GM18526 (cell line): Measurements from ENCODE around the gene CD22.

Experiments
- POLR2A ChIP-seq: IDR thresholded peaks from 3 replicates; pipeline ENCODE4 v1.6.1; 2011; ENCODE audit not compliant: insufficient read length; ENCODE audit errors: extremely low read depth

The CD22 gene

GRCh38 chr19:35294859-35295791, 33.9 kb upstream of the CD22 start:
- no peak for TF ChIP-seq POLR2A

- no peak for TF ChIP-seq POLR2A
These were observed 33.1 kb upstream of the CD22 start for GRCh38 chr19:35295792-35296462.

- TF ChIP-seq POLR2A, result no peak
These were observed 32.1 kb upstream of the CD22 start for GRCh38 chr19:35296644-35297514.

- no peak for TF ChIP-seq POLR2A
These were observed 31.5 kb upstream of the CD22 start for GRCh38 chr19:35297515-35297848.

GRCh38 chr19:35297922-35298321, 31.1 kb upstream of the CD22 start:
- TF ChIP-seq POLR2A, result no peak

GRCh38 chr19:35298561-35298972, 30.4 kb upstream of the CD22 start:
- no peak for TF ChIP-seq POLR2A

GRCh38 chr19:35299523-35300338, 29.3 kb upstream of the CD22 start:
- TF ChIP-seq POLR2A, result no peak

GRCh38 chr19:35300339-35300649, 28.7 kb upstream of the CD22 start:
- TF ChIP-seq POLR2A, result no peak

- TF ChIP-seq POLR2A, result no peak
These were observed 27.0 kb upstream of the CD22 start for GRCh38 chr19:35301961-35302360.

GRCh38 chr19:35302446-35302845, 26.5 kb upstream of the CD22 start:
- TF ChIP-seq POLR2A, result no peak

- TF ChIP-seq POLR2A, result no peak
These were observed 25.6 kb upstream of the CD22 start for GRCh38 chr19:35303357-35303915.

GRCh38 chr19:35304036-35304435, 25.0 kb upstream of the CD22 start:
- TF ChIP-seq POLR2A, result no peak

GRCh38 chr19:35305181-35305580, 23.8 kb upstream of the CD22 start:
- TF ChIP-seq POLR2A, result no peak

- no peak for TF ChIP-seq POLR2A
These were observed 22.3 kb upstream of the CD22 start for GRCh38 chr19:35306473-35307246.
